HK-2 (cell line): Measurements from ENCODE around the gene CAMKV.
A peak's percentile ranks its signal among the peaks of the same experiment; 100 is the strongest.
"Not testable (repeated sequence)": the region's sequence is repeated elsewhere in the genome, so short reads cannot be mapped to it uniquely, and the experiment has no call there.

Experiments
- DNase-seq: peaks from one replicate; pipeline ENCODE4 v3.0.0-alpha.2; 2018; ENCODE audit not compliant: unreplicated experiment

CAMKV gene

DNA sequence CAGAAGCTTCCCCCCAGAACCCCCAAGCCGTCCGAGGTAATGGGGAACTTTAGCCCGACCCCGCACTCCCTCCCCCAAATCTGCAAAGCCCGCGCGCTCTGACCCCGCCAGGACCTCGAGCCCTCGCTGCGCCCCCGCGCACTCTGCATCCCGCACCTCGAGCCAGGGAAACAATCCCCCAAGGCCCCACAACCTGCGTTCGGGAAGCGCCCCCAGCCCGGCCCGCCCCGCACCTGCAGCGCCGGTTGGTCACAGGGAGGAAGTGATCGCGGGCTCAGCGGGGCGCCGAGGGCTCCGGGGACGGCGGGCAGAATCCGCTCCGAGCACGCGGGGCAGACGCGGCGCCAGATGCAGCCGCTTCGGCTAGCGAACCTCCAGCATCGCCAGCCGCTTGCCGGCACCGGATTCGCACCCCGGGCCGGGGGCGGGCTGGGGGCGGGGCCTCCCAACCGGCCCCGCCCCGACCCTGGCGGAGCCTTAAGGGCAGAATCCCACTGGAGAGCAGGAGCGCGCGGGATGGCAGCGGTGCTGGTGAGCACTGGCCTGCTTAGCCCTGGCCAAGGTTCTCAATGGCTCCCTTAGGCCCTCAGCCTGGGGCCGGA is at the start of gene CAMKV:
CAMKV (minus strand) TSS at position 382 of the 602 bp plus-strand sequence. CDS start 7,518 bp downstream, outside the sequence.
- no peak for DNase-seq

GRCh38 chr3:49917806-49918590 is 48.3 kb upstream of the CAMKV start:
- DNase-seq = not testable (repeated sequence)

- DNase-seq = no peak
Measured at GRCh38 chr3:49916686-49917085, 47.0 kb upstream of the CAMKV start.

DNA sequence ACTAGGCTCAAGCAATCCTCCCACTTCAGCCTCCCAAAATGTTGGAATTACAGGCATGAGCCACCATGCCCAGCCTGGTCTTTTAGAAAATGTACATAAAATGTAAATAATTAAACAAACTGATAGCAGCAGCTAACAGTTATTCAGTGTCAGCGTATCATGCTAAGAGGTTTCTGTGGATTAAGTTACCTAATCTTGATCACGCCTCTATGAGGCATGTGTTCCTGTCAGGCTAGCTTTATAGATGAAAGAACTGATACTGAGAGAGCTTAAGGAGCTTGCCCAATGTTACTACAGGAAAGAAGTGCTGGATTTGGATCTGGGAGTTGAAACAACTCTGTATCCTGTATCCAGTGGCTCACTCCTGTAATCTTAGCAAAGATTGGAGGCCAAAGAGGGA is 45.2 kb upstream of the CAMKV start:
- DNase-seq = no peak

DNA sequence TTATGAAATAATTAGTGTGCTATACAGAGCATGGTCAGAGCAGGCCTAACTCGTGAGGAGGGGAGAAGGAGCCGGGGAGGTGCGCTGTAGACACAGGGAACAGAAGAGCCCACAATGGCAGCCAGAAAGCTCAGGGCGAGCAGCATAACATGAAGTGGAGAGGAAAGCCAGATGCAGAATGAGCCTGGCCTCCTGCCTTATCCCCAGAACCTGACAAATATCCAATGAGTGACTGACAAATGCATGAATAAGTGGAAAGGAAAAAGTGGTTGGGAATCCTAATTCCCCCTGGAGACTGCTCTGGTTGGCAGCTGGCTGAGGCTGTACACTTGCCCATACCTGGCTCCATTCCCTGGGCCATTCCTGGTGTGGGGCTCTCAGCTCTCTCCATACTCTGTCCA is 43.2 kb upstream of the CAMKV start:
- DNase-seq = no peak

GRCh38 chr3:49911611-49912010 is 41.9 kb upstream of the CAMKV start:
- no peak for DNase-seq

GRCh38 chr3:49911124-49911420 is 41.4 kb upstream of the CAMKV start:
- DNase-seq = no peak

DNA sequence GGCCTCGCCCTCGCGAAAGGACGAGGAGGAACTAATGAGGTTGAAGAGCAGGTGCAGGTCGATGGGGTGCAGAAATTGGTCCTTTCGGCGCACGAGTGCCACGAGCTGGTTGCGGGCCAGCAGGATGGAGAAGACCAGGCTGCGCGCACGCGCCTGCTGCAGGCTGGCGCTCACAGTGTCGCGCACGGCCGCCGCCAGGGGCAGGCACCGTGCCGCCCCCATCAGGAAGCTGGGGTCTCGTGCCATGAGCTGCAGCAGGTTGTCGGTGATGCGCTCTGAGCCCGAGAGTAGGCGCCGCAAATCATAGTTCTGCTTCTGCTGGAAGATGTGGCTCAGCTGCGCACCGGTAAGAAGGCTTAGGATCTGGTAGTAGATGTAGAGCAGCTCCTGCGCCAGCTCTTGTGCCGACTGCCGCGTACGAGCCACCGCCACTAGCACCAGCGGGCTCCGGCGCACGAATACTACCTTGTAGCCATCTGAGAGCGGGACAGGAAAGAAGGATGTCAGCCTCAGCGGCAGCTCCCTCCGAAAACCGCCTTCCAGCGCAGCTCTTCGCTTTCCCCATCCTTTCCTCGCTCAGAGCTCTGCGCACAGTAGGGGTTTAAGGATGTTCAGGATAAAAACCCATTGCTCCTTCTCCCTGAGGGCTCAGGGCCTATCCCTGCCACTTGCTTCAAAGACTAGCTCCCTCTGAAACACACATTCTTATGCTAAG is 40.9 kb upstream of the CAMKV start:
- no peak for DNase-seq

DNA sequence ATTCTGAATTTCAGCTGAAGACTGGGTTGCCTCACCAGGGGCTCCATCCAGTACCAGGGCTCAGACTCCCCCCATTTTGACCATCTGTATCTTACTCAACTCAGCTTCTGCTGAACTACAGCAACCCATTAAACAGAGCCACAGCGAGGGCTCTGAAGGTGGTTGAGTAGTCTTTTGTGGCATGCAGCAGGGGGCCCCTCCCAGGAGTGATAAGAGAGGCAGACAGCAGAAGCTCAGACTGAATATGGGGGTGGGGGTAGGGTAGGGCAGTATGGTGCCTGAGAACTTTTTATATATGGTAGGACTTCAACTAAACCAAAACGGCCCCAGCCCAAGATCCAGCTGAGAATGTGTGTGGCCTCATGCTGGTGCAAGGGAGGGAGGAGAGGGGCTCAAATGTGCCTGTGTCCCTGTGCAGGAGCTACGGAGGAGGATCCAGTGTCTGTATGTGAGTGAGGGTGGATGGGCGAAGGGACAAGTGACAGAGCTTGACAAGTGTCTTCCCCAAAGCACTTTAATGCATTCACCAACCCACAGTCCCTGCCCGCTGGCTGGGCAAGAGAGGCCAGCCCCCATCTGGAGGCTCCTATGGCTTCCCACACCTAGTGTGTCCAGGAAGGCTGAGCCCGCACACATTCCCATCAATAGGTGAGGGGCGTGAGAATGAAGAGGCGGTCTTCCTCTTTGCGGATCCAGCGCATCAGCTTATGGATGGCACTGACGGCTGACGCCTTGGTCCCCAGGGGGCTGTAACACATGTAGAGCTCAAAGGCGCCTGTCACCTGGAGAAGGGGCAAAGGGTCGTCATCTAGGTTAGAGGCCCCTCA is 38.9 kb upstream of the CAMKV start:
- no peak for DNase-seq

DNA sequence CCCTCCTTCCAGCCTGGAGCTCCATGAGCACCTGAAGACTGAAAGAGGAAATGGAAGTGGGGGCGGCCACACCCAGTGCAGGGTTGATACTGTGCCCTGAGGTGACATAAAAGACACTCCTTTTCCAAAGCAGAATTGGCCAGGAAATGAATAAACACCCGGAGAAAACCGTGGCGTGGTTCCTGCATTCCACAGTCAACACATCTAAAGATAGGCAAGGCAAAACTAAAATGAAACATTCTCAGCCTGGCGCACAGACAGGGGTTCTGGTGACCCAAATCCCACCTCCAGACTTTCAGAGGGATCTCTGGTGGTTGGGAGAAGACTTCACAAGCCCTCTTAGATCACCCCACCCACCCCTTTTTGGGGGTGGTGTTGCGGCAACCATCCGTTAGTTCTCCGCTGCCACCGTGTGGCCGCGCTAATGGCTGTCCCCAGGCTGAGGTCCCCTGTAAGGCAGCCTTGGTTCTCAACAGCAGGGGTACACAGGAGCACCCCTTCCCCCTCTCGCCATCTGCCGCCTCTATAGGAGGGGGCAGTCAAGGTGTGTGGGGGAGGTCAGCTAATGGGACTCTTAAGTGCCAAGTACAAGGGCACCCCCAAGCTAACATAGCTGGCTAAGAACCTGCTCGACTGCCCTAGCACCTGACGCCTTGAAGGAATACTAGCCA is 36.5 kb upstream of the CAMKV start:
- peak; percentile 22 for DNase-seq

DNA sequence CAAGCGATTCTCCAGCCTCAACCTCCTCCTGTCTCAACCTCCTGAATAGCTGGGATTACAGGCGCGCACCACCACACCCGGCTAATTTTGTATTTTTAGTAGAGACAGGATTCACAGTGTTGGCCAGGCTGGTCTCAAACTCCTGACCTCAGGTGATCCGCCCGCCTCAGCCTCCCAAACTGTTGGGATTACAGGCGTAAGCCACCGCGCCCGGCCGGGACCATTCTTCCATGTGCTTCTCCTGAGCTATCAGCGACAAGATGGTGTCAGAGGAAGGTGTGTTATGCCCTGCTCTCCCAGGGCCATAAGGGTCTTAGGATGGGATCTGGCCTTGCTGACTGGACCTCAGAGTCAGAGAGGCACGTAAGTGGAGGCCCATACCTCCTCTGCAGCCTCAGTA is 34.7 kb upstream of the CAMKV start:
- not testable (repeated sequence) for DNase-seq

DNA sequence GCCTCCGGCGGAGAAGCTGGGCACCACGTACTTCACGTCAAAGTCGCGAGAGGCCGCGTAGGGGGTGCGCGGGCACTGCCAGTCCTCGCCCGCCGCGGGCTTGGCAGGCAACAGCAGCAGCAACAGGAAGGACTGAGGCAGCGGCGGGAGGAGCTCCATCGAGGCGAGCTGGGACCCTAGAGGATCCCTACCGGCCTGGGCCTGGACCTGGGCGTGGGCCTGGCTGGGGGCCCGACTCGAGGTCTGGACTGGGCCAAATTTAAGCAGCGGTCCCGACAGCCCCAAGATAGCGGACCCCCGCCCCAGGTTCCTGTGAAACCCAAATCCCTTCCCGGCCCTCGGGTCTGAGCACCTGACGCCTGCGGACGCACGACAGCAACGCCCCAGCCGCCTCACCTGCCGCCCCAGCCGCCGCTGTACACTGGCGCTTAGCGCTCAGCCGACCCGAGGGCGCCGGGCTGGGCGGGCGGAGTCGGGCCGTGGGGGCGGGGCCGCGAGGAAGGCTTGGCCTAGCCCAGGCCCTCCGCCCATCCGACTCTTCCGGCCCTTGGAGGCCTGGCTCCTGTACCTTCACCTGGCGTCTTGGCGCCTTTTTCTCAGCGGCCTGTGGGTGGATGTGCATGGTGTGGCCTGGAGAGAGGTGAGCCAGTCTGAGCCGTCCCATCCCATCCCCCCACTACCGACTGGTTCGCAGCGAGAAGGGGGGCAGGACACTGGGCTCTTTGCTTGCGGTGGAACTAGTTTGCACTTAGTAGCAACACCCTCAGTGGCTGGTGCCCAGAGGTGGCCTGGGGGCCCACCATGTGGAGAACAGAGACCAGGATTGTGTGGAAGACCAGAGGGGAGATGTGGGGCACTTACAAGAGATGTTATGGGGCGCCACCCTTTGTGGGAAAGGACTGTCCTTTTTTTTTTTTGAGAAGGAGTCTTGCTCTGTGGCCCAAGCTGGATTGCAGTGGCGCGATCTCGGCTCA is 34.0 kb upstream of the CAMKV start, which contains the start of gene MST1R:
MST1R (minus strand) TSS at position 423 of the 974 bp plus-strand sequence; CDS start at position 159, 264 bp downstream.
- no peak for DNase-seq

DNA sequence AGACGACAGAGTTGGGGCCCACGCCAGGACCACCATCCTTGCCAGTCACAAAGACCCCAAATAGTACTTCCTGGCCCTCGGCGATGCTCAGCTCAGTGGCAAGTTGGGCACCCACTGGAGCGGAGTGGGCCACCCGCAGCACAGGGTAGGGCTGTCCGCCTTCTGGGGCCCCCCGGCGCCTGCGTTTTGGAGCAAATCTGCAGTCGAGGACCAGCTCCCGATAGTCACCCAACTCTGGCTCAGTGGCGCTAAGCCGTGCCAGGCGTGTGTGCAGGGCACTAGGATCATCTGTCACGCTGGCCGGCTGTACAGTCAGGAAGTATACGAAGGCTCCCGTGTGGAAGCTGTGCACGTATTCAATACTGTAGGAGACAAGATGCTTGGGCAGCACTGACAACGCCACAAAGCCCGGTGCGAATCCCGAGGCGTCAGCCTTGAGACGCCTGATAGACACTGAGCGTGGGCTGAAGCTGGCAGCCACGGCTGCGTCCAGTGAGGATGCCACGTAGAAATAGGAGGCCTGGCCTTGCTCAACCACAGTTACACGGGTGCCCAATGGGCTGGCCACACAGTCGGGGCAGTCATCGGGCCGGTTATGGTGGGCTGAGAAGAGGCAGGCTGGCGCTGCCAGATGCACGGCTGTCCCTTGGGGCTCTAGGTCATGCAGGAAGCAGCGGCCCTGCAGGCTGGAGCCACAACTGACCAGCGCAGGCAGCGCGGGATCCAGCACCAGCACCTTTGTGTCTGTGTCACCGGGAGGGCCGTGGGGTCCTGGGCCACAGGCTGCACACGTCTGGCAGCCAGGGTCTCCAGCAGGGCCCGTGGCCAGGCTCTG is 33.0 kb upstream of the CAMKV start:
- DNase-seq = no peak

- no peak for DNase-seq
Measured at GRCh38 chr3:49901366-49902339, 31.9 kb upstream of the CAMKV start.

GRCh38 chr3:49900491-49901153 is 30.9 kb upstream of the CAMKV start:
- DNase-seq = peak; percentile 64

DNA sequence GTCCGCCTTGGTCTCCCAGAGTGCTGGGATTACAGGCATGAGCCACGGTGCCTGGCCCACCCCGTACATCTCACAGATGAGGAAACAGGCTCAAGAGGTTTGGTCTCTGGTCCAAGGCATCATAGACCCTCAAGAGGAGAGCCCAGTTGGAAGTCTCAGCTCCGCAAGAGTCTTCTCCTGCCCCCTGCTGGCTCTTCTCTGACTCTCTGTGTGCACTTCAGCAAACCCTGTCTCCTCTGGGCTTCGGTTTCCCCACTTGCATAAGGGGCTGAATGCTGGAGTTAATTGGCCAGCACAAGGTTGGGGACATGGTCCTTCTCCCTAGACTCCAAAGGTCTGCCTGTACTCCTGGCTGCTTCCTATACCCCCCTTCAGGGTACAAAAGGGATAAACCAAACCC is 30.1 kb upstream of the CAMKV start:
- DNase-seq = no peak

DNA sequence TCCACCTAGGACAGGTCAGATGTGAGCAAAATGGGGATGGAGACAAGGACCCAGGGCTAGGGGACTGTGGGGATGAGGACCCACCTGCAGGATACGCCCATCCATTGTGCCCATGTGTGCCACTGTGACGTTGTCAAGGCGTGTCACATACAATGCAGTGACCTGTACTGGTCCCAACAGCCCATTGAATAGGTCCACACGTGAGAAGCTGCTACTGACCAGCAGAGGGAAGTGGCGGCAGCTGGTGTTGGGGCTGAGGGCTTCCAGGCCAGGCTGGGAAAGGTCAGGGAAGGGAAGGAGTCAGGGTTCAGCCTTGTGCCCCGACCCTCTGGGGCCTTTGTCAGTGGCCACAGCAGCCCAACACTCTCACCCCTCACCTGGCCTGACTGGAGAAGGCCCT is 29.3 kb upstream of the CAMKV start:
- no peak for DNase-seq

DNA sequence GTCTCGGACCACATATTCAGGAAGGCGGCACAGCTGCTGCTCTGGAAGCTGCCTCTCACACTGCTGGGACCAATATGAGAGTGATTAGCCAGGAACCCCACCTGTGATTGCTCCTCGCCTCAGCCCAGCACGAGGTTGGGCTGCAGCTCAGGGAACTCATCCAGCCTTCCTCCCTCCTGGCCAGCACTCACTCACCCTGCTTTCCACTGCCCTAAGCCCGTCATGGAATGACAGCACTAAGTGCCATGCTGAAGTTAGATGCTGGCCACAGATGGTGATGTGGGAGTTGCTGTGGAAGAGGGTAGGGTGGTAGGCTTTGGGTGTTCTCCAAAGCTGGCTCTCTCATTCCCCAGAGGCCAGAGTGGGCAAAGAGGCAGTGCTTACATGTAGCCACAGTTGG is 26.6 kb upstream of the CAMKV start:
- no peak for DNase-seq
